HG03442 (cell line): ENCODE data around the gene LCN6.

Source experiments
- ATAC-seq: cut with Tn5 transposase; IDR thresholded peaks from one replicate; pipeline ENCODE4 v1.9.1; 2021; ENCODE audit warnings: mild to moderate bottlenecking, moderate library complexity; ENCODE audit not compliant: unreplicated experiment

LCN6 gene

DNA sequence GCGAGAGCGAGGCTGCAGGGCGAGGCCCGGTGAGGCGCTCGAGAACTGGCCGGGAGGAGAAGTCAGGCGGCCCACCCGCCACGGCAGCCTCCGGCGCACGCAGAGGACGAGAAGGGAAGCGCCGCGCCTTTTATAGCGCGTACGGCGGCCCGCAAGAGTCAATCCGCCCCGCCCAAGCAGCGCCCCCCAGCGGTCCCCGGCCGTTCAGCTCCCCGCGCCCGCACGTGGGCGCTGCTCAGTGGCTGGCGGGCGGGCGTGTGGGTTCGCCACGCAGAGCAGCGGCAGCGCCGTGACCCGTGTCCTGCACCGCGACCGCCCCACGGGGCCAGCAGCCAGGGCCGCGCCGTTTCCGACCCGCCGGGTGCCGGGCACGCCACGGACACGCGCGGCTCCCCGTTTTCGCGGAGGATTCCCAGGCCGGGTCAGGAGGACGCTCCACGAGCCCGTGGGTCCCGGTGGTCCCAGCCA, 20.2 kb downstream of the LCN6 start:
- peak; percentile 71 for ATAC-seq

DNA sequence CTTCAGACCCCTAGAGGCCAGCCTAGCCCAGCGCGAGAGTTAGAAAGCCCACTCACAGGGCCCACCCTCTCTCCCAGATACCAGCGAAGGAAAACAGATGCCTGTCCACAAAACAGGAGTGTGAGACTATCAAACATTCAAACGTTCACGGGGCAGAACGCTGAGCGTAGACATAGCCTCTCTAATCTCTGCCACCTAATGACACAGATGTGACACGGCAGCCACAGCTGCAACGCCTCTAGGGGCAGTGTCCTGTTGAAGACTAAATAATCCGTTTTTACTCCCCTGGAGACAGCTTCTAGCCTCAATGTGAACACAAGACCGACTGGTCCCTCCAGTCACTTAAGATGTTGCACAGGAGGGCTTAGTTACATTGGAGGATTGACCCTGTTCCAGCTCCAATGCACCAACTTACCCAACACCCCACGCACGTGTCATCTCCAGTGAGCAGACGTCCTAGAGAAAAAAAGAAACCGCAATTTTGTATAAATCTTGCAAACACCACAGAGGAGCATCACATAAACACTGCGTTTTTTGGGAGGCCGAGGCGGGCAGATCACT, 21.6 kb downstream of the LCN6 start:
- ATAC-seq = no peak

DNA sequence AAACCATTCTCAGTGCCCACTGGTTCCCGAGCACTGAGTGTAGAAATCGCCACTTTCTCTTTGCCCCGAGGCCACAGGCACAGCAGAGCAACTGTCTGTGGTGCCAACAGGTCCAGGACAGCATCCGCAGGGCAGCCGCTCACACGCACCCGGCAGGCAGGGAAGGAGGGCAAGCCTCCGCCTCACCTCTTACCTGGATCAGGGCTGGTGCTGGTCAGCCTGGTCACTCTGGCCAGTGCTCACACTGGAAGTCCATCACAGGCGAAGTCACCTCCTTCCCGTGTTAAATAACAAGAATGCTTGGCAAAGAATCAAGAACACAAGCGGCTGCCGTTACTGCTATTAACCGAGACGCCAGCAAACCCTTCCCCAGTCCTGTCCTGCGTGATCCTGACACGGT, 22.2 kb downstream of the LCN6 start:
- ATAC-seq = no peak

DNA sequence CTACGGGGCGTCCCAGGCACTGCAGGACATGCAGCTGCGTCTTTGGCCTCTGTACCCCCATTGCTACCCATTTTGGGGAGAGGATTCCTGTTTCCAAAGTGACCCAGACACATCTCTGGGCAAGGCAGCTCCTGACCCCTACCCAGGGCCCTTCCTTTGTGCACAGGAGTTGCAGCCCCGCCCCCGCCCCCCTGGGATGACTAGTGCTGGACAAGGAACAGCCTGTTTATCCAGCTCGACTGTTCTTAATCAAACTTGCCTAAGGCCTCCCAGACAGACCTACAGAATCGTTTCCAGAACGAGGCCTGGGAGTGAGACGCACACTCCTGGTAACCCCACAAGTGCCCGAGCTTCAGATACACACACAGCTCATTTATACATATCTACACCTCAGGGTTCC, 22.7 kb downstream of the LCN6 start:
- ATAC-seq = no peak

DNA sequence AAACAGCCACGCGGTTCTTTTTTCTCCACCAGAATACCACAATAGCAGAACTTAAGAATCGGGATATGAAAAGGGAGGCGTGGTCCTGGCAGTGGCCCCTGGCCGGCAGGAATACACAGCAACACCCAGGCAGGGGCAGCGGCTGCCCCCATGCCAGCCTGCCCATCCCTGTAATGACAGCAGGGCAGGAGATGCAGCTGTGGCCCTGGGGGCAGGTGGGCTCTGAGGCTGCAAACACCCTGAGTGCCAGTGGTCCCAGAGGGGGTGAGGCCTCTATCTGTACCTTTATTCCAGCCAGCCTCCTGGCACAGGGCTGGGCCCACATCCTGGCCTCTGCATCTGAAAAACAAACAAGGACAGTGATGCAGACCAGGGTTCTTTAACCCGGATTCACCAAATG, 23.6 kb downstream of the LCN6 start:
- no peak for ATAC-seq

DNA sequence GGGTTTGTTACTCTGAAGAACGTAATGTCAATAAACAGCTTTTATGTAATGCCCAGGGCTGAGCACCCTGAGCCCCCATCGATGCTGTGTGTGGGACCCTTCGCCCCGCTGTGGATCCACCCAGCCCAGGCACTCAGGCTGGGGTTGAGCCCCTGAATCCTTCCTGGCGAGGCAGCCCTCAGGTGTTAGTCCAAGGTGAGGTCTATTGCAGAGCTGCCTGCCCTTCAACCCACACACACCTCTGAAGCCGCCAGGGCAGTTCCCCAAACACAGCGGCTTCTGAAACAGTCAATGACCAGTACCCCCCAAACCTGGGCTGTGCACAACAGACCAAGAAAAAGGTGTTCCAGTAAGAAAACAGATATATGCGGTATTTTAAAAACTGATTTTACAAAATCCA, 24.3 kb downstream of the LCN6 start:
- ATAC-seq = no peak

DNA sequence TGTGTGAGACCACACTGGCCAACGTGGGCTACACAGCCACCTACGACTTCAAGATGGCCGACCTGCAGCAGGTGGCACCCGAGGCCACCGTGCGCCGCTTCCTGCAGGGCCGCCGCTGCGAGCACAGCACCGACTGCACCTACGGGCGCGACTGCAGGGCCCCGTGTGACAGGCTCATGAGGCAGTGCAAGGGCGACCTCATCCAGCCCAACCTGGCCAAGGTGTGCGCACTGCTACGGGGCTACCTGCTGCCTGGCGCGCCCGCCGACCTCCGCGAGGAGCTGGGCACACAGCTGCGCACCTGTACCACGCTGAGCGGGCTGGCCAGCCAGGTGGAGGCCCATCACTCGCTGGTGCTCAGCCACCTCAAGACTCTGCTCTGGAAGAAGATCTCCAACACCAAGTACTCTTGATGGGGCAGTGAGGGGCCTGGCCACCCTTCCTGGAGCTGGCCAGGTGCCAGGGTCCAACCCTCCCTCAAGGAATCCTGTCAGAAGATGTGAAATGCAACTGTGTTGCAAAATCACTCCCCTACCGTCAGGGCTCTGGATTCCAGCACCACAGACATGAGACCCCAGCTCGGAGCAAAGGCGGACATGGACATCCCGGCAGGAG, 24.9 kb downstream of the LCN6 start:
- no peak for ATAC-seq

DNA sequence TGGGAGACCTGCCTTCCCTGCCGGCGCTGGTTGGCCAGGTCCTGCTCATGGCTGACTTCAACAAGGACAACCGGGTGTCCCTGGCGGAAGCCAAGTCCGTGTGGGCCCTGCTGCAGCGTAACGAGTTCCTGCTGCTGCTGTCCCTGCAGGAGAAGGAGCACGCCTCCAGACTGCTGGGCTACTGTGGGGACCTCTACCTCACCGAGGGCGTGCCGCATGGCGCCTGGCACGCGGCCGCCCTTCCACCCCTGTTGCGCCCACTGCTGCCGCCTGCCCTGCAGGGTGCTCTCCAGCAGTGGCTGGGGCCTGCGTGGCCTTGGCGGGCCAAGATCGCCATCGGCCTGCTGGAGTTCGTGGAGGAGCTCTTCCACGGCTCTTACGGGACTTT, 25.4 kb downstream of the LCN6 start:
- no peak for ATAC-seq

DNA sequence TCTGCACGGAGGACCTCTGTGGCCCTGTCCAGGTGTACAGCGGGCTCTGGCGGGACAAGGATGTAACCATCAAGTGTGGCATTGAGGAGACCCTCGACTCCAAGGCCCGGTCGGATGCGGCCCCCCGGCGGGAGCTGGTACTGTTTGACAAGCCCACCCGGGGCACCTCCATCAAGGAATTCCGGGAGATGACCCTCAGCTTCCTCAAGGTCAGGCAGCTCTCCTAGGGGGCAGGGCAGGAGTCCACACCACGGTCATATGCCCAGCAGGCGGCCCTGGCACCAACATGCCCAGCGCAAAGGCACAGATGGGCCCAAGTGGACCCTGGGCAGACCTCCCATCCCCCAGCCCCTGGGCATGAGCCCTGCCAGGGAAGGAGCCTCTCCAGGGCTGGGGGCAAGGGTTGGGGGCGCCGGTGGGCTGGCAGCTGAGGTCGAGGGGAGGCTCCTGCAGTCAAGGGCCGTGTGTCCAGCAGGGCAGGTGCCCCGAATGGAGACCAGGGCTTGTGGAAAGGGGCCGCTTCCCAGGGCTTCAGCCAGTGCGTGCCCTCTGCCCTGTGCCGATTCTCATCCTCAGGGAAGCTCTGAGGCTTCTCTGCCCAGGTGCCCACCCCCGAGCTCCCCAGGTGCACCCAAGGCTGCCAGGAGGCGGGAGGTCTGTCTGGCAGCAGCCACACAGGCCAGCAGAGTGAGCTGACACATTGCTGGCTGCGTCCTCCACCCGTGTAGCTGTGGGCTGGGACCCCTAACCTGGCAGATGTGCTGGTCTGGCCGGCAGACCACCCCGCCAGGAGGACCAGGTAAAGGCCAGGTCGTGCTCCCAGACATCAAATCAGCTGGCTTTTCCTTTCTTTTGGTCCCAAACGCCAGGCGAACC, 26.0 kb downstream of the LCN6 start:
- no peak for ATAC-seq

DNA sequence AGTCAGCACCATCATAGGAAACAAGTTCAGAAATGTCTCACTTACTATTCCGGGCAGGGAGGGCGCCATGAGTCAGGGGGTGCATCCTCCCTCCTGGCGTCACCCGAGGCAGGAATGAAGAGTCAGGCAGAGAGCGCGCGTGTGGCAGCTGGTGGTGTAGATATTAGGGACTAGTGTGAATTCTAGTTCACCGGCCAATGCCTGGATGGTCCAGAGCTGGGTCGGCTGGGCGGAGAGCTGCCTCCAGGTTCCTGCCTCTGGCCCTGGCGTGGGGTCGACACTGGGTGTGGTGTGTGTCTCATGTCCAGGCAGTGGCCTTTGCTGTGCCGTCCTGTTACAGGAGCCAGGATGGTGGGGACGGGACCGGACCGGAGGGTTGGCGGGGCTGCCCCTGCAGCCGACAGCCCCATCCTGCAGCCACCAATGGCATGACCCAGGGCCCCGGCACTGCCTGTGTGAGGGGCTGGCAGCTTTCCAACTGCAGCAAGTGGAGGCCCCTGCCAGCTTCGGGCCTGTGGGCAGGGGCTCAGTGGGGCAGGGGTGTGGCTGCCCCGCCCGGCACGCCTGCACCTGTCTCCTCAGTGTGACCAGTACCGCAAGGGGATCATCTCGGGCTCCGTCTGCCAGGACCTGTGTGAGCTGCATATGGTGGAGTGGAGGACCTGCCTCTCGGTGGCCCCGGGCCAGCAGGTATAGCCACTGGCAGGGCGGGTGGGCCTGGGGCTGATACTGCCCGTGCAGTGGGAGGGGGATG, 26.8 kb downstream of the LCN6 start:
- no peak for ATAC-seq

DNA sequence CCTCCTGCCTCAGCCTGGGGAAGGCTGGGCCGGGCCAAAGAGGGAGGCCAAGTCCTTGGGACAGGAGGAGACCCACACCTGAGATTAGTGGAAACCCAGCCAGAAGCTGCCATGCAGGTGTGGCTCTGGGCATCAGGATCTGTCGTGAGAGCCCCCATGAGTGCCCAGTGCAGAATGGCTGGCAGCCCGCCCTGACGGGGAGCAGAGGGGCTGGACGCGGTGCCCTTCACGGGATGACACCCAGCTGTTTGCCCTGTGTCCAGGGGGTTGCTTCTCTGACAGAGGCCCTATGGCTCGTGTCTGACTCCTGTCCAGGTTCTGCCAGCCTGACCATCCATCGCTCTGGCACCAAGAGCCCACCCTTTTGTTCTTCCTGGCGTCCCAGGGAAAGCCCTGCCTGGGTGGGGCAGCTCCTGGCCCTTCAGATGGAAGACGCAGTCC, 27.4 kb downstream of the LCN6 start:
- no peak for ATAC-seq

DNA sequence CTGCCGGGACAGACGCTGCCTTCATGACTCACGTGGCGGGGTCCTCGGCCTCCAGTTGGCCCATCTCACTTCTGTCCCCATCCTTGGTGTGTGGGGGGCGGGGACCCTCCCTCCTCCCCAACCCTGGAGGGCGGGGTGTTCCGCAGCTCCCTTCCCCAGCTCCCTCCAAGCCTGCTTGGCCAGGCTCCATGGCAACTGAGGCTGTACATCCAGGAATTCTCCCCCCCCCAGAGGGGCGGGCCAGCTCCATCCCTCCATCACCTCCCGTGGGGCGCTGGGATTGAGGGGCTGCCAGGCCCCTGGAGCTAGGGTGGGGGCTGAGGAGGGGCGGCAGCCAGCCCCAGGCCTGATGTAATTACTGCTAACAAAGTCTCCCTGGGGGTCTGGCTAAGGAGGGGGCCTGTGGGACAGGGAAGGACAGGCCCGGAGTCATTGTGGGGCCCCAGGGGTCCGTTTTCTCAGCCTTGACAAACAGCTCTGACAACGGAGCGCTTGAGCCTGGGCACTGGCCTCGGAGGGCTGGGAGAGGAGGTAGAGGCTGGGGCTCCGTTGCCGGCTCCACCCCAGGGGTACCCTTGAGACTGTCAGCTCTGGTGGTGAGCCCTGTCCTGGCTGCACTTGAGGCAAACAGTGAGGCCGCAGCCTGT, 28.0 kb downstream of the LCN6 start:
- ATAC-seq = no peak

DNA sequence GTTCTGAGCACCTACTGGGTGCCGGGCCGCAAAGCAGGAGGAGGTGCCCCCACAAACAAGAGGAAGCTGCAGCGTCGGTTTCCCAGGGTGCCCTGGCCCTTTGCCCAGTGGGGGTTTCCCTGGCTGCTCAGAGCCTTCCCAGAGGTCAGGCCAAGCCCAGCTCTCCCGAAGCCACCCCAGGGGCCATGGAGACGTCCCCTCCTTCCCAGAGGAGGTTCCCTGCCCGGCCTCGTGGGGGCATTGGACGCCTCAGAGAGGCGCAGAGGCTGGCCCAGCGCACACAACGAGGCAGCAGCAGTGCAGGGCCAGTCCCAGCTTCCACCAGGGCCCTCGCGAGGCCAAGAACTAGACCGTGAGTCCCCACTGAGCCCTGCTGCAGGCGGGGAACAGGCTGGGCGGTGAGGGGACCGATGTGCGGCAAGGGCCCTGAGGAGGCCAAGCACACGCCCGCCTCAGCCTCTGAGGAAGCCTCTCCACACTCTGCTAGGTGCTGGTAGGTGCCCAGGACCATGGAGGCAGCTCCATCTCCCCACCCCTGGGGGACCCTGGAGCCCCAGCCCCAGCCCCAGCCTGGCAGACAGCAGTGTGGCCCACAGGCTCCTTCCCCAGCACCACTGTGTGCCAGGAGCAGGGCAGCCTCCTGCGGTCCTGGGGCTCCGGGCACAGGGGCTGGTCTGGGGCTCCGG, 29.0 kb downstream of the LCN6 start:
- ATAC-seq = no peak

DNA sequence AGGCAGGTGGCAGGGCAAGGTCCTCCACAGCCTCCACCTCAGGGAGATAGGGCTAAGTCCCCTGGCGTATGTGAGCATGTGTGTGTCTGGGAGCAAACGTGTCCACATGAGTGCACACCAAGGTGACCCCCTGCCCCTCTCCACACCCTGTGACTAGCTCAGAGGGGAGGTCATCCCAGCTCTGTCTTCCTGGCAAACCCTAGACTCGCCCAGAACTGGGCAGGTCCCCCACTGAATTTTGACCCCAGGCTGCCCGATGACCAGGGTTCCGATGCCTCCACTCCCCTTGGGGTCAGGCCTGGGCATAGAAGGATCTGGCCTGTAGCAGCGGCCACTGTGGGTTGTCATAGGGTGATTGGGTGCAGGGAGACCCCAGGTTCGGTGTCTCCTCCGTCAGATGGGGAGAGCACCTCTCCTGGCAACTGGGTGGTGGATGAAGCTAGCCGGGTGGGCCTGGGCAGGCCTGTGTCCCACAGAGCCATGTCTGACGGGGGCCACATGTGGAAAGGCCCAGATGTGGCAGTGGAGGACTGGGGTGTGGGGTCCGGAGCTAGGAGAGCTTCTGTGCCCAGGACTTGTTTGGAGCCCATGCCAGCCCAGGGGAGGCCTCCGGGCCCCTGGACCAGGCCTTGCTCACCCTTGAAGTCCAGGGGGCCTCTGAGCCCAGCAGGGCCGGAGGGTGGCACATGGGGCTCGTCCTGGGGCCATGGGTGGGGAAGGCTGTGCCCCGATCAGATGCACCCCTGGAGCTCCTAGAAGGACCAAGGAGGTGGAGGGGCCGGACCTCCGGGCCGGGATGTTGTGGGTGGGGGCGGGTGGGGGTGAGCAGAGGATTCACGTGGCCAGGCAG, 29.8 kb downstream of the LCN6 start:
- no peak for ATAC-seq

DNA sequence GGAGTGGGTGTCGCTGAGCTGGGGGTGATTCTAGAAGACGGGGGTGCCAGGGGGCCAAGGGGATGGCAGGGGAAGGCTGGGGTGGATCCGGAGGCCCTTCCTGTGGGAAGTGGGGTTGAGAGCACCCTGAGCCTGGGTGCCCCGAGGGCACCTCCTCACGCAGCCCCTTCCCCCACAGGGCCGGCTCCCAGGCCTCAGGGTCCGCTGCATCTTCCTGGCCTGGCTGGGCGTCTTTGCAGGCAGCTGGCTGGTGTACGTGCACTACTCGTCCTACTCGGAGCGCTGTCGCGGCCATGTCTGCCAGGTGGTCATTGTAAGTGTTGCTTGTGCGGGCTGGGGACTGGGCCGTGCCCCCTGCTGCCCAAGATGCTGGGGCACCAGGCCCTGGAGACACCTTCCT, 30.9 kb downstream of the LCN6 start:
- no peak for ATAC-seq

DNA sequence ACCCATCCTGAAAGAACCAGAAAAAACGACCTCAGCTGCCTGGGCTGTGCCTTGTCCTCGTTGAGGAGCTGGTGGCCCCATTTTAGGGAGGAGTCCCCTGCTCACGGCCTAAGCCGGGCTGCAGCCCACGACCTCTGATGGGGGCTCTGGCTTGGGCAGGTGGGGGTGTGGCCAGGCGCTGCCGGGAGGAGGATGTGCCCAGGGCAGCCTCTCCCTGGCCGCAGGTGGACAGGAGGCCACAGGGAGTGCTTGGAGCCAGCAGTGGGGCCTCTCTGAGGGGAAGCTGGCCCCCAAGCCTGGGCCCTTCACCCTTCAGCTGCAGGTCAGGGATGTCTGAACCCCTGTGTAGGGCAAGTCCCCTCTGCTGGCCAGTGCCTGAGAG, 33.4 kb downstream of the LCN6 start:
- no peak for ATAC-seq

DNA sequence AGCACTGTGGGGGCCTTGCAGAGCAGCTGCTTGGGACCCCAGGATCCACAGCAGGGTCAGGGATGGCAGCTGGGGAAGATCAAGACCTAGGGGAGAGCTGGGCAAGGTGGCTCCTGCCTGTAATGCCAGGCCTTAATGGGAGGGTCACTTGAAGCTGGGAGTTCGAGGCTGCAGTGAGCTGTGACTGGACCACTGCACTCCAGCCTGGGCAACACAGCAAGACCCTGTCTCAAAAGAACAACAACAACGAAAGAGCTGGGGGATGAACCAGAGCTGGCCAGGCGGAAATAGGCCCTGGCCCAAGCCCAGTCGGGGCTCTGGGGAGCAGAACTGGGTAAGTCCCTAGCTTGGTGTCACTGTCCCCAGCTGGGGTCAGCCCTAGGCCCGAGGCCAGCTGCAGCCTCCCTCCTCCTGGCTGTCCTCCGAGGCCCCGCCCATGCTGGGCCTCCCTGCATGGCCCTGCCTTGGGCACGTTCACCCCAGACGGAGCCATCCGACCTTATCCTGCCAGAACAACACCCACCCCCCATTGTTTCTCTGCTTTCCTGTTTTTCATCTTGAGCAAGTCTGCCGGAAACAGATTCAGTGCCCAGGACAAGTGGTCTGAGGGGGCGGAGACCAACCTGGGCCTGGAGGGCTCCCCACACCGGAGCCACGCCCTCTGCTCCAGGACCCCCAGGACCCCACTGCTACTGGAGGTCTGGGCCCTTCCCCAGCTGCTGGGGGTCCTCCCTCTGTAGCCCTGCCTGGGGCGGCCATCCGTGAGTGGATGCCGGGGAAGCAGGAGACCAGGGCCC, 34.0 kb downstream of the LCN6 start:
- ATAC-seq = no peak

DNA sequence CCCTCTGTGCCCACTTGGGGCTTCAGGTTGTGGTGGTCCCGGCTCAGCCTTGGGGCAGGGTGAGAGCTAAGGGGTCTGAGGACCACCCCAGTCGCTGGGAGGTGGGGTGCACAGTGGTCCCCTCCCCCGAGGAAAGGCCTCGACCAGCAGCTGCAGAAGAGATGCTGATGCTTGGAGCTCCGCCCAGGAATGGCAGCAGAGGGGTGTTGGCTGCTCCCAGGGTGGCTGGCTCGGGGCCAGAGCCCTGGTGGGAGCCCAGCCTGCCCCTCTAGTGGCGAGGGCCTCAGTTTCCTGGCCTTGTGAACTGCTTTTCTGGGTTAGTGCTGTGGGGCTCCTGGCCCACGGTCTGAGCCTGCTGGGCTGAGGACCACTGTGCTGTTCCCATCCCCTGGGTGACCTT, 34.8 kb downstream of the LCN6 start:
- ATAC-seq = no peak
